ENCODE measurements around the gene SBNO2. TPM values are rescaled to one million over a fixed set of nuclear protein-coding genes. Genes with fewer than 3 reads are reported as not detected.

The SBNO2 gene
- total RNA-seq, 1 donor from 2014 or later, result 91.6 TPM

DNA sequence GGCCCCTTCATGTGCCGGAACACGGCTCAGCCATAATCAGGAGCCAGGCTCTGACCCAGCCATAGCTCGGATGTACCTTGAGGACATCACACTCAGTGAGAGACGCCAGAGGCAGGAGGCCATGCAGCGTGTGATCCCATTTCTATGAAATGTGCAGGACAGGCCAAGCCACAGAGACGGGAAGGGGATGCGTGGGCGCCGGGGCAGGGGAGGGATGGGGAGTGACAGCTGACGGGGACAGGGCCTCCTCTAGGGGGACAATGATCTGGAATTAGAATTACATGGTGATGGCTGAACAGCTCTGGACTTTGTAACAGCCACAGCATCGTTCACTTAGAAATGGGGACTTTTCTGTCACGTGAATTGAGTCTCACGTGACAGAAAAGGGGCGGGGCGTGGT lies 34.9 kb downstream of the SBNO2 start:
- intact Hi-C loops (cut with DNase I), result no loop called here
- DNase-seq (no peak), ATAC-seq (no peak)
- Histone ChIP-seq H3K9me3 (no peaks in the 10 kb centered on the region), H3K36me3 (peaks cover 46% of the 10 kb centered on the region), H3K27me3 (ENCODE audit: low read depth) (no peaks in the 10 kb centered on the region), H3K27ac (no peak overlapping the region), H3K4me1 (peaks cover 28% of the 10 kb centered on the region), H3K4me3 (no peak overlapping the region)
- TF ChIP-seq CTCF (IDR thresholded peaks at IDR 0.05), result no peak

DNA sequence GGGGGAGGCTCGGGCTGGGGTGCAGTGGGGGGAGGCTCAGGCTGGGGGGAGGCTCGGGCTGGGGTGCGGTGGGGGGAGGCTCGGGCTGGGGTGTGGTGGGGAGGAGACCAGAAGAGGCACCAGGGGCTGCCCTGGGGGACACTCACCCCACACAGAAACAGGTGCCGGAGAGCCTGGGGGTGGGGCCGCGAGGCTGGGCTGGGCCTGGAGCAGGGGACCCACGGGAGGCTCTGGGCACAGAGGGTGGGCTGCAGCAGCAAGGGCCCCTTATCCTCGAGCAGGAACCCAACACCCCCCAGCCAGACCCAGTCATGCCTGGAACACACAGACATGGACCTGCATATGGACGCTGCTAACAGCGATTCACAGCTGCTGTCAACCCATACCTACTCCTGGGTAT lies 35.9 kb downstream of the SBNO2 start:
- peaks cover 38% of the 10 kb centered on the region for H3K4me1 ChIP-seq
- H3K27ac ChIP-seq, result no peak overlapping the region
- ATAC-seq (no peak), DNase-seq (no peak)
- H3K4me3 ChIP-seq, result no peak overlapping the region
- H3K36me3 ChIP-seq, result peaks cover 36% of the 10 kb centered on the region
- no peak for TF ChIP-seq CTCF (IDR thresholded peaks at IDR 0.05)
- no peaks in the 10 kb centered on the region for H3K27me3 ChIP-seq (ENCODE audit: low read depth)
- intact Hi-C loops (cut with DNase I), result no loop called here
- no peaks in the 10 kb centered on the region for H3K9me3 ChIP-seq

GRCh38 chr19:1136621-1137317 lies 37.3 kb downstream of the SBNO2 start:
- intact Hi-C loops (cut with DNase I), result no loop called here
- no peak overlapping the region for H3K4me3 ChIP-seq
- ATAC-seq (no peak), DNase-seq (no peak)
- no peak for TF ChIP-seq CTCF (IDR thresholded peaks at IDR 0.05)
- H3K9me3 ChIP-seq, result no peaks in the 10 kb centered on the region
- peak overlapping the region; percentile 73 for H3K27ac ChIP-seq
- H3K27me3 ChIP-seq (ENCODE audit: low read depth), result no peaks in the 10 kb centered on the region
- H3K36me3 ChIP-seq, result peaks cover 28% of the 10 kb centered on the region
- H3K4me1 ChIP-seq, result peaks cover 48% of the 10 kb centered on the region

DNA sequence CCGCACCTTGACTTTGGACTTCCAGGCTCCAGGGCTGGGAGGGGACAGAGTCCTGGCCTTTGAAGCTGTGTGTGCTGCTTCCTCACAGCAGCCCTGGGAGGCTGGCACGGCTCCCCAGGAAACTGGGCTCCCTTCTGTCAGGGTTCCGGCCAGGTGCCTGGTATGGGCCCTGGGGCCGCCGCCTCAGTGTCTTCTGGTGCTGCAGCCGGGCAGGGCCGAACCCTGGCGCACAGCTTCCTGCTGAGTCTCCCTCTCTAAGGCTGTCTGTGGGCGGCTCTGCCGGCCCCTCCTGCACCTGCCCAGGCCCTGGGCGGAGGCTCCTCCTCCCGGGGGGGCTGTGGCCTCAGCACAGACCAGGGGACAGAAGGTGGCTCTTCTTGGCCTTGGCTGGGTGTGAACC lies 37.9 kb downstream of the SBNO2 start:
- Histone ChIP-seq H3K27me3 (ENCODE audit: low read depth) (no peaks in the 10 kb centered on the region), H3K27ac (peak overlapping the region; percentile 73), H3K36me3 (peaks cover 24% of the 10 kb centered on the region), H3K4me1 (peaks cover 53% of the 10 kb centered on the region), H3K9me3 (no peaks in the 10 kb centered on the region), H3K4me3 (peak overlapping the region; percentile 14)
- no peak for TF ChIP-seq CTCF (IDR thresholded peaks at IDR 0.05)
- no peak for ATAC-seq
- no peak for DNase-seq
- intact Hi-C loops (cut with DNase I), result no loop called here

GRCh38 chr19:1135454-1135853 lies 38.6 kb downstream of the SBNO2 start:
- peak overlapping the region; percentile 73 for H3K27ac ChIP-seq

More at GRCh38 chr19:1135454-1135853, 38.6 kb downstream of the SBNO2 start:
- no peak overlapping the region for H3K4me3 ChIP-seq
- peaks cover 22% of the 10 kb centered on the region for H3K36me3 ChIP-seq
- DNase-seq (no peak), ATAC-seq (no peak)
- peaks cover 60% of the 10 kb centered on the region for H3K4me1 ChIP-seq
- intact Hi-C loops (cut with DNase I), result no loop called here
- no peak for TF ChIP-seq CTCF (IDR thresholded peaks at IDR 0.05)
- H3K27me3 ChIP-seq (ENCODE audit: low read depth), result no peaks in the 10 kb centered on the region
- H3K9me3 ChIP-seq, result no peaks in the 10 kb centered on the region
